ENCODE data around the gene INPP4B.

The INPP4B gene

GRCh38 chr4:142386856-142387255, 459.2 kb downstream of the INPP4B start:
- Histone ChIP-seq H4K20me1 (ENCODE audit: insufficient read depth, low read length) (no peaks in the 10 kb centered on the region), H3K9ac (ENCODE audit: low read depth, low read length) (no peak overlapping the region), H3K4me3 (ENCODE audit: low read depth in 1 of 2, low read length in 2 of 2) (no peak overlapping the region), H3K79me2 (ENCODE audit: insufficient read depth, low read length) (peaks cover 84% of the 10 kb centered on the region), H3K36me3 (ENCODE audit: insufficient read depth, low read length) (peaks cover 2% of the 10 kb centered on the region; the same call in 1 of the 2 replicates), H3K4me2 (ENCODE audit: insufficient read depth, low read length) (no peak overlapping the region), H3K4me1 (ENCODE audit: insufficient read depth, low read length) (no peaks in the 10 kb centered on the region), H3K9me3 (ENCODE audit: insufficient read depth, low read length, severe bottlenecking) (no peaks in the 10 kb centered on the region), H2AFZ (ENCODE audit: low read depth, low read length) (no peak overlapping the region), H3K27ac (ENCODE audit: low read length) (no peak overlapping the region), H3K27me3 (ENCODE audit: insufficient read depth, low read length, poor library complexity) (no peaks in the 10 kb centered on the region)
- TF ChIP-seq CTCF (IDR thresholded peaks at IDR 0.05; ENCODE audit: borderline replicate concordance, extremely low read depth, low read length, poor library complexity, severe bottlenecking) (no peak), EZH2 (IDR thresholded peaks at IDR 0.05; ENCODE audit: borderline replicate concordance, low read depth, low read length, severe bottlenecking) (no peak)
- DNase-seq (no peak), ATAC-seq (ENCODE audit: insufficient read depth, low read depth) (no peak)

GRCh38 chr4:142386449-142386848, 459.7 kb downstream of the INPP4B start:
- DNase-seq: no peak
- no peak for TF ChIP-seq EZH2 (IDR thresholded peaks at IDR 0.05; ENCODE audit: borderline replicate concordance, low read depth, low read length, severe bottlenecking)
- TF ChIP-seq CTCF (IDR thresholded peaks at IDR 0.05; ENCODE audit: borderline replicate concordance, extremely low read depth, low read length, poor library complexity, severe bottlenecking): no peak
- no peak overlapping the region for H3K27ac ChIP-seq (ENCODE audit: low read length)
- H3K4me3 ChIP-seq (ENCODE audit: low read depth in 1 of 2, low read length in 2 of 2): no peak overlapping the region
- H2AFZ ChIP-seq (ENCODE audit: low read depth, low read length): no peak overlapping the region
- H3K27me3 ChIP-seq (ENCODE audit: insufficient read depth, low read length, poor library complexity): no peaks in the 10 kb centered on the region
- peaks cover 2% of the 10 kb centered on the region; the same call in 1 of the 2 replicates for H3K36me3 ChIP-seq (ENCODE audit: insufficient read depth, low read length)
- no peak overlapping the region for H3K9ac ChIP-seq (ENCODE audit: low read depth, low read length)
- no peak for ATAC-seq (ENCODE audit: insufficient read depth, low read depth)
- H3K4me1 ChIP-seq (ENCODE audit: insufficient read depth, low read length): no peaks in the 10 kb centered on the region
- H4K20me1 ChIP-seq (ENCODE audit: insufficient read depth, low read length): no peaks in the 10 kb centered on the region
- H3K9me3 ChIP-seq (ENCODE audit: insufficient read depth, low read length, severe bottlenecking): no peaks in the 10 kb centered on the region
- H3K79me2 ChIP-seq (ENCODE audit: insufficient read depth, low read length): peaks cover 81% of the 10 kb centered on the region
- H3K4me2 ChIP-seq (ENCODE audit: insufficient read depth, low read length): no peak overlapping the region

GRCh38 chr4:142383800-142384470, 462.2 kb downstream of the INPP4B start:
- H3K4me2 ChIP-seq (ENCODE audit: insufficient read depth, low read length): no peak overlapping the region
- no peaks in the 10 kb centered on the region for H4K20me1 ChIP-seq (ENCODE audit: insufficient read depth, low read length)
- DNase-seq (no peak), ATAC-seq (ENCODE audit: insufficient read depth, low read depth) (no peak)
- peaks cover 73% of the 10 kb centered on the region for H3K79me2 ChIP-seq (ENCODE audit: insufficient read depth, low read length)
- H3K9me3 ChIP-seq (ENCODE audit: insufficient read depth, low read length, severe bottlenecking): no peaks in the 10 kb centered on the region
- no peak overlapping the region for H3K9ac ChIP-seq (ENCODE audit: low read depth, low read length)
- no peak overlapping the region for H3K27ac ChIP-seq (ENCODE audit: low read length)
- no peak for TF ChIP-seq EZH2 (IDR thresholded peaks at IDR 0.05; ENCODE audit: borderline replicate concordance, low read depth, low read length, severe bottlenecking)
- TF ChIP-seq CTCF (IDR thresholded peaks at IDR 0.05; ENCODE audit: borderline replicate concordance, extremely low read depth, low read length, poor library complexity, severe bottlenecking): no peak
- H3K4me3 ChIP-seq (ENCODE audit: low read depth in 1 of 2, low read length in 2 of 2): no peak overlapping the region
- H2AFZ ChIP-seq (ENCODE audit: low read depth, low read length): no peak overlapping the region
- peaks cover 2% of the 10 kb centered on the region; the same call in 1 of the 2 replicates for H3K36me3 ChIP-seq (ENCODE audit: insufficient read depth, low read length)
- H3K27me3 ChIP-seq (ENCODE audit: insufficient read depth, low read length, poor library complexity): no peaks in the 10 kb centered on the region
- H3K4me1 ChIP-seq (ENCODE audit: insufficient read depth, low read length): peaks cover 5% of the 10 kb centered on the region; the same call in 1 of the 2 replicates

Data from DND-41 (cell line).